Skeletal muscle cell (primary cell): ENCODE data around the gene IHH.
A peak's percentile ranks its signal among the peaks of the same experiment; 100 is the strongest.

Experiments used
- DNase-seq: peaks from one replicate; pipeline ENCODE4 v3.0.0-alpha.2; 2010; ENCODE audit warnings: low read depth
- H3K4me3 ChIP-seq: 2 replicates; pipeline ENCODE4 v1.5.1; 2011; ENCODE audit warnings: low read depth, mild to moderate bottlenecking, control low read depth, low read length, moderate library complexity

The IHH gene

GRCh38 chr2:219060821-219061791 is at the start of gene IHH:
Gene IHH (minus strand): TSS chr2:219060921. CDS start chr2:219060467, 454 bp downstream.
- H3K4me3 ChIP-seq: peak within 1 kb of the TSS; percentile 15
- no peak for DNase-seq

GRCh38 chr2:219109471-219109870 is 48.8 kb upstream of the IHH start:
- no peak for DNase-seq
- no peak overlapping the region for H3K4me3 ChIP-seq

- H3K4me3 ChIP-seq: no peak overlapping the region
- DNase-seq: no peak
Measured at GRCh38 chr2:219107758-219108157, 47.0 kb upstream of the IHH start.

GRCh38 chr2:219106251-219106650 is 45.5 kb upstream of the IHH start:
- DNase-seq: no peak
- no peak overlapping the region for H3K4me3 ChIP-seq

GRCh38 chr2:219104107-219105035 is 43.6 kb upstream of the IHH start:
- no peak for DNase-seq
- no peak overlapping the region for H3K4me3 ChIP-seq

- no peak overlapping the region for H3K4me3 ChIP-seq
- DNase-seq: peak; percentile 21
Measured at GRCh38 chr2:219099329-219099728, 38.6 kb upstream of the IHH start.

- DNase-seq: no peak
- H3K4me3 ChIP-seq: no peak overlapping the region
Measured at GRCh38 chr2:219095406-219095935, 34.8 kb upstream of the IHH start.

- no peak overlapping the region for H3K4me3 ChIP-seq
- DNase-seq: no peak
Measured at GRCh38 chr2:219094171-219094570, 33.5 kb upstream of the IHH start.

GRCh38 chr2:219090436-219091299 is 29.9 kb upstream of the IHH start:
- no peak overlapping the region for H3K4me3 ChIP-seq
- no peak for DNase-seq

GRCh38 chr2:219089330-219089729 is 28.6 kb upstream of the IHH start:
- H3K4me3 ChIP-seq: no peak overlapping the region
- DNase-seq: no peak

GRCh38 chr2:219087848-219088247 is 27.1 kb upstream of the IHH start:
- DNase-seq: no peak
- no peak overlapping the region for H3K4me3 ChIP-seq

GRCh38 chr2:219087361-219087760 is 26.6 kb upstream of the IHH start:
- no peak for DNase-seq
- no peak overlapping the region for H3K4me3 ChIP-seq

- H3K4me3 ChIP-seq: no peak overlapping the region
- no peak for DNase-seq
Measured at GRCh38 chr2:219086196-219086595, 25.5 kb upstream of the IHH start.

GRCh38 chr2:219084791-219085190 is 24.1 kb upstream of the IHH start:
- no peak overlapping the region for H3K4me3 ChIP-seq
- no peak for DNase-seq

GRCh38 chr2:219082332-219082958 is 21.7 kb upstream of the IHH start:
- DNase-seq: no peak
- no peak overlapping the region for H3K4me3 ChIP-seq

GRCh38 chr2:219081701-219082331 is 21.1 kb upstream of the IHH start:
- DNase-seq: no peak
- H3K4me3 ChIP-seq: no peak overlapping the region

GRCh38 chr2:219081096-219081495 is 20.4 kb upstream of the IHH start:
- H3K4me3 ChIP-seq: no peak overlapping the region
- DNase-seq: no peak

- no peak overlapping the region for H3K4me3 ChIP-seq
- no peak for DNase-seq
Measured at GRCh38 chr2:219079417-219079816, 18.7 kb upstream of the IHH start.
